Ramos (cell line): ENCODE measurements around the gene CHIC2.

Experiments
- in situ Hi-C: fragments of 300-500 bp; cut with MboI; formaldehyde crosslinking; loops from one replicate; pipeline ENCODE4 v1.14.3; 2022; ENCODE audit warnings: low sequenced_read_pairs; ENCODE audit not compliant: unreplicated experiment

Gene CHIC2

DNA sequence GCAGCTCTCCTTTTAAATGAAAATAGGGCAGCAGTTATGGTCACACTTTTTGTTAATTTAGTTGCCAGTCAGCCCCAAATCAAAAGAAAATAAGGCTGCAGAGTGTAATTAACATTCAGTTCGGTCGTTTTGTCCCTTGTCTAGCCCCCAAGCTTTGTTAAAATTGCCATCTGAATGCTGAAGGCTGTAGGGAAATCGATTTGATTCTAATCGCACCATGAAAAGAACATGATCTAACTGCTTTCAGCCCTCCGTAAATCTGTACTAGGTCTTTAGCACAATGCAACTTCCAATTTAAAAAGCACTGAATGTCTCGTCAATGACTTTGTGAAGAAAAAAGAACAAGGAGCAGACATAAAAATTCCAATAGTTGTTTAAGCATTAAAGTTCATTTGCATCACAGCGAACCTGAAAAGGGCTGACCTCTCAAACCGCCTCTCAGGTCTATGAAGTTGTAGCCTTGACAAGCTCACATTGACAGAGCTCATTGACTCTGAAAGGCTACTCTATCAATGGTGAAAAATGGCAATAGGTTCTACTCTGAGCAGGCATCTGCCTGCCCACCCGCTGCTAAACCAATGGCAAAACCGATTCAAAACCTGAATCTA is 48.9 kb downstream of the CHIC2 start:
- in situ Hi-C loops = no loop called here

DNA sequence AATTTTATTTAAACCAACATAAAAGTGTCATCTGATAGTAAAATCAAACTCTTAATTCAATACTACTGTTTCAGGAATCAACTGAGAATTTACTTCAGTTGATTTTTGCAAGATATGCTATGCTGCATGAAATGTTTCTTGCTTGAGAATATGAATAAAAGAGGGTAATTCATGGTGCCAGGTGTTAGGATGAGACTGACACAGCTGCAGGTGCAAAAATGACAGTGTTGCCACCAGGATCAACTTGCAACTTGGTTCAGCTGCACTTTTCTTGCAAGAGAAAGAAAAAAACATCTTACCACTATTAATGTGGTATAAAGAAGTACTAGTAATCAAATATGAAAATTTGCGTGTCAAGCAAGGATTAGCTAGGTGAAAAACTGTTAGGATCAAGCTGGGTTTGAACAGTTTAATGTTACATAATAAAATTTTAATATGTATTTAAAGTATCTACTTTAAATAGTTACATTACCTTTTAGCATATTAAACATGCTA is 49.7 kb downstream of the CHIC2 start:
- in situ Hi-C loops = no loop called here

GRCh38 chr4:54011201-54011600 is 53.2 kb downstream of the CHIC2 start:
- in situ Hi-C loops = no loop called here

- in situ Hi-C loops = no loop called here
Observed at GRCh38 chr4:54006755-54007154, 57.6 kb downstream of the CHIC2 start.

DNA sequence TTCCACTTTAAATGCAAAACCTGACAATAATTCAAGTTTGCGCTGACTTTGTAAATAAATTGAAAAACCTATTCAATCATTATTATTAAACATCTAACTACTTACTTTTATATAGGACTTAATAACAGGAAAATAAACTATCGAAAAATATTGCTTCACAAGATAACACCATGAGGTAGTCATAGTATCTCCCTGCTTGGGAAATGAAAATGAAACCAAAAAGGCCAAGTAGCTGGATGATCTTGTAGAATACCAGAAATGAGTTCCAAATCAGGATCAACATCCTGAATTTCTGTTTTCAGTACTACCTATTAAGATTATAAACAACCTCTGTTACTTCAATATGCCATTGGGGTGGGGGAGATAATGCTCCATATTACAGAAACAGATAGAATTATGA is 58.9 kb downstream of the CHIC2 start:
- in situ Hi-C loops = no loop called here

GRCh38 chr4:54004463-54004862 is 59.9 kb downstream of the CHIC2 start:
- in situ Hi-C loops = no loop called here

DNA sequence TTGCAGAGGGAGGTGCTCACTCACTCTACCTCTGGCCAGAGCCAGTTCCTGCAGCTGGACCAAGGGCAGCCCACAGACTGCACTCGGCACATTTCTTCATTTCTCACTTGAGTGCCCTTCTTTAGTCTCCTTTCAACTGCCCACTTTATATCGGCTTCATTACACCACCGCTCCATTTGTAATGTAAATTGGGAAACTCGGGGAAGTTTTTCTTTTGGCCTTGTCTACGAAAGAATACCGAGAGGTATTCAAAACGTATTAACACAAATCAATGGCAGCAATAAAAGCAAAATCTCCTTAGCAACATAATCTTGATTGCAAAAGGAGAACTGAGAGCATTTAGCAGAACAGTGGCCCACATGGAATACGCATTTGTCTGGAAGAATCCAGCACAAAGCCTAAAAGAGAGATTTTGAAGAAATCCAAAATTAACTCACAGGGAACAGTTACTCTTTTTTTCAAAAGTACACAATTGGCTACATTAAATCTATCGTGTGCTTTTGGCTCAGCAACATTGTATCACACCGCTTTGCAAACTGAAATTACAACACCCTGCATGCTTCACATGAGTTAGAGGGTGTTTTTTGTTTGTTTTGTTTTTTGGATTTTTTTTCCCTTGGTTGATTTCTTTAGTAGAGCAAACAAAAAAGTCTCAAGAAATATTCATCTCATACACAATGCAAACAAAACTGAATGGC is 62.6 kb downstream of the CHIC2 start:
- in situ Hi-C loops = no loop called here

DNA sequence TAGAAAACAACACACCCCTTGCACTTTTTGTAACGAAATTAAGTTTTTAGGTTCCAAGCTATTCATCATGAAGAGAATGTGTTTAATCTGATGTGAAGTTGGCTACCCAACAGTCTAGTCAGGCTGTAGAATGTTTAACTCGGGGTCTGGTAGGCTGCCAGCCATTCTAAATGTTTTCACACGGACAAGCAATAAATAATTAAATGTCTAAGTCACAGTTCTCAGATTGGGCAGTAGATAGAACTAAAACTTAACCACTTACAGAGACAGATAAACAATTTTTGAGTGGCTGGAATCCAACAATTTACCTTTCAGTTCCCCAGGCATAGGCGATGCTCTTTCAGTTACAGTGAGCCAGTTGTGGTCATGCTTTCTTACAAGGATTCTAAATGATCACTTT is 66.5 kb downstream of the CHIC2 start:
- in situ Hi-C loops = no loop called here

GRCh38 chr4:53994382-53995102 is 69.9 kb downstream of the CHIC2 start:
- in situ Hi-C loops = no loop called here

- in situ Hi-C loops = no loop called here
Observed at GRCh38 chr4:53992785-53993184, 71.6 kb downstream of the CHIC2 start.

GRCh38 chr4:53991821-53992220 is 72.6 kb downstream of the CHIC2 start:
- in situ Hi-C loops = no loop called here

GRCh38 chr4:53990641-53991040 is 73.8 kb downstream of the CHIC2 start:
- in situ Hi-C loops = no loop called here

DNA sequence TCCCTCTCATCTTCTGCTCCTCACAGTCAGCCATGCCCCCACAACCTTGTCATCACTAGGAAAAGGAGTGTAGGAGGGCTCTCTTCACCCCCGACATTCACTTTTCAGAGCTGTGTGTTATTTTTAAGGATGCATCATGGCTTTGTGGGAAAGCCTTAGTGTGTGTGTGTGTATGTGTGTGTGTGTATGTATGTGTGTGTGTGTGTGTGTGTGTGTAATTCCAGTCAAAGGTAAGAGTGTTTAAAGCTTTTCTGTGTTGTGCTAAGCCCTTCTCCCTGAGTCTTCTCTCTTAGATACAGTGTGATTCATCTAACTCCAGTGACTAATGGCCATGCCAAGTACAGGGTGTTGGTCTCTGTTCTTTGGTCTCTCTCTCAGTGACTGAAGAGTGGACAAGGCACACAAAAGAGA is 76.6 kb downstream of the CHIC2 start:
- in situ Hi-C loops = no loop called here

DNA sequence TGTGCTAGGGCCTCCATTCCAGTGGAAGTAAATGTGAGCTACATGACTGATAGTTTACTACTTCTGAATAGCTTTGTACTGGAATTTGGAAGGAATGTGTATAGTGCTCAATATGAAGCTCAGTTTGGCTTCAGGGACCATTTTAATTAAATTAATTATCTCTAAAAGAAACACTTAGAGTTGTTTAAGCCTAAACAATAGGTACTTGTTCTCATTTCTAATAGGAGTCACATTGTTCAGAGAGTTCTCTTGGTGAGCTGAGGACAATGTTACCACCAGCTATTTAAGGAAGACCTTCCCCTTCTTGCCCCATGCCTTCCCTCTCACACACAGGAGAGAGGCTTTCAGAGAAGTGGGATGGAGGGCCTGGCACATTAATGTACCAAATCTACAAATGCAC is 78.3 kb downstream of the CHIC2 start:
- in situ Hi-C loops = no loop called here

GRCh38 chr4:53981567-53981966 is 82.8 kb downstream of the CHIC2 start:
- in situ Hi-C loops = no loop called here

GRCh38 chr4:53981066-53981465 is 83.3 kb downstream of the CHIC2 start:
- in situ Hi-C loops = no loop called here

DNA sequence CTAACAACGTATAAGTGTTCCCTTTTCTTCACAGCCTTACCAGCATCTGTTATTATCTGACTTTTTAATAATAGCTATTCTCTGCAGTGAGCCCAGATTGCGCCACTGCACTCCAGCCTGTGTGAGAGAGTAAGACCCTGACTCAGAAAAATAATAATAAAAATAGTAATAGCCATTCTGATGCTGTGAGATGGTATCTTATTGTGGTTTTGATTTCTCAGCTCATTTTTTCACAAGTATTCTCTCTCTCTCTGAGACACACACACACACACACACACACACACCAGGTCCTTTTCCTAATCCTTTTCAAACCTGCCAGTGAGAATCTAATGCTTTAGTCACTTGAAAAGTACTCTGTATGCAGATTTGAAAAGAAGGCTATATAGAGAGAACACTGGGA is 89.8 kb downstream of the CHIC2 start:
- in situ Hi-C loops = no loop called here

DNA sequence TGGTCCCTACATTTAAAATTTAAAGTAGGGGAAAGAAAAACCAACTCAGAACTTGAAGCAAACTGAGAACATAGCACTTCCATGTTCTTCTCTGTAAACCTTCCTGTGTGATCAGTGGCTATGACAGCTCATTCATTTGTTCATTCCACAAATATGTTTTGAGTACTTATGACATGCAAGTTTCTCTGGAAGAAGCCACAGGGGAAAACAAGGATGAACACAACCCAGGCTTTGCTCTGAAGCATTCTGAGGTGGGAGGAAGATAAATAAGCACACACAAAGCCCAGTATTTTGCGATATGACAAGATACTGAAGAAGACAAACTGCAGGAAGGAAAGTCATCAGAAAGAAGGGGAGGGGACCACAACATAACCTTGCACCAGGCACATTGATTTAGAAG is 96.4 kb downstream of the CHIC2 start:
- in situ Hi-C loops = no loop called here

- in situ Hi-C loops = no loop called here
Observed at GRCh38 chr4:53963781-53964180, 100.6 kb downstream of the CHIC2 start.

- in situ Hi-C loops = no loop called here
Observed at GRCh38 chr4:53963336-53963735, 101.1 kb downstream of the CHIC2 start.

DNA sequence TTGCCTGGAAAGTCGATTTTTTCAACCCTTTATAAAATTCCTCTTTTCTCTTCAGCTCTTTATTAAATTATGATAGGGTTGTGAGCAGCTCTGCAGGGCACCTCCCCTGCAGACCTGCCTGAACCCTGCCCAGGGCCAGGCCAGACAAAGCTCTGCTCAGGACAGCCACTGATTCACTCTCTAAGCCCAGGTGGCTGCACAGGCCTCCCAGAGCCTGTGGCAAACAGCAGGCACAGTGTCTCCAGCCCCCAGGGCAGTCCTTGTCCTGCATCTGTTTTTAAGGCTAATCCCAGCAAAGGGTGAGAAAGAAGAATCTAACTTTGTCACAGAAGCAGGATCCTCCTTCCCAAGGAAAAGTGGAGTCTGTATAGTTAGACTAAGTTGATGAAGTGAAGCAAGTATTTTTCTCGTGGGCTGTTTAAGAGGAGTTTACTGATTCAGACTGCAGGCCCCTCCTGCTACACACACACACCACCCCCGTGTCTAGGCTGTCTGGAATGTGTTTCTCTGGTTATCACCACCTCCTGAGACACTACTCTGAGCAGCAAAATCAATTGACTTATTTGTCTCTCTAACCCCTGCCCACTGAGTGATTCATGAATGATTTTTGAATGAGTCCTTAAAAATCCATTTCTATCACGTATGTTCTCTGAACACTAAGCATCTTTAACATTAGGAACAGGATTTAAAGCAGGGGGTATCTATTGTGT is 101.7 kb downstream of the CHIC2 start:
- in situ Hi-C loops = no loop called here
